Measurements from ENCODE around the gene ACTRT3.

GRCh38 chr3:169739067-169739466 lies 30.3 kb downstream of the ACTRT3 start:
- TF ChIP-seq CTCF (conservative IDR thresholded peaks at IDR 0.05; ENCODE audit: low read depth in 2 of 2) (no peak), EZH2 (IDR thresholded peaks at IDR 0.05; ENCODE audit: low read depth, unreplicated experiment) (no peak), NANOG (IDR thresholded peaks at IDR 0.05; ENCODE audit: borderline replicate concordance) (no peak), EZH2phosphoT487 (IDR thresholded peaks at IDR 0.05; ENCODE audit: unreplicated experiment) (no peak)

All from GM23338 (cell line).